Central memory CD8-positive, alpha-beta T cell (primary cell): Measurements from ENCODE around the gene ANKRD11.
"Not testable (repeated sequence)": the region's sequence is repeated elsewhere in the genome, so short reads cannot be mapped to it uniquely, and the experiment has no call there.

Experiments used
- ATAC-seq: fragments of 150-1000 bp; cut with Tn5 transposase; replicated peaks from 2 replicates; pipeline ENCODE4 v1.10.0; 2022; ENCODE audit warnings: mild to moderate bottlenecking, moderate FRiP score, moderate number of reproducible peaks; ENCODE audit not compliant: poor library complexity, severe bottlenecking; ENCODE audit errors: extremely low read depth
- DNase-seq, 2 donors: peaks; one replicate each; pipeline ENCODE4 v3.0.0; 2021; ENCODE audit warnings: low spot score in 2 of 2
- H3K27ac Mint-ChIP-seq: one replicate; pipeline ENCODE4 v1.8.0; 2022; ENCODE audit warnings: low read depth, mild to moderate bottlenecking, moderate library complexity, mixed read lengths
- H3K27me3 Mint-ChIP-seq: one replicate; pipeline ENCODE4 v1.8.0; 2022; ENCODE audit warnings: mixed read lengths
- H3K36me3 Mint-ChIP-seq: one replicate; pipeline ENCODE4 v1.8.0; 2022; ENCODE audit warnings: mild to moderate bottlenecking, moderate library complexity, mixed read lengths; ENCODE audit not compliant: insufficient read depth
- H3K4me1 Mint-ChIP-seq: one replicate; pipeline ENCODE4 v1.8.0; 2022; ENCODE audit warnings: mixed read lengths
- H3K4me3 Mint-ChIP-seq: one replicate; pipeline ENCODE4 v1.8.0; 2022; ENCODE audit warnings: mild to moderate bottlenecking, moderate library complexity, mixed read lengths
- H3K9me3 Mint-ChIP-seq: one replicate; pipeline ENCODE4 v1.8.0; 2022; ENCODE audit warnings: mixed read lengths

ANKRD11 gene

GRCh38 chr16:89312598-89313299, 177.6 kb downstream of the ANKRD11 start:
- H3K36me3 Mint-ChIP-seq: peaks cover 30% of the 10 kb centered on the region
- ATAC-seq (no peak), DNase-seq (no peak)
- peaks cover 73% of the 10 kb centered on the region for H3K4me1 Mint-ChIP-seq
- H3K27me3 Mint-ChIP-seq: no peaks in the 10 kb centered on the region
- no peak overlapping the region for H3K4me3 Mint-ChIP-seq
- H3K9me3 Mint-ChIP-seq: no peaks in the 10 kb centered on the region
- H3K27ac Mint-ChIP-seq: peak overlapping the region; percentile 100

GRCh38 chr16:89312194-89312593, 178.2 kb downstream of the ANKRD11 start:
- Mint-ChIP-seq H3K27ac (no peak overlapping the region), H3K4me3 (no peak overlapping the region), H3K36me3 (peaks cover 33% of the 10 kb centered on the region), H3K27me3 (no peaks in the 10 kb centered on the region), H3K4me1 (peaks cover 73% of the 10 kb centered on the region), H3K9me3 (no peaks in the 10 kb centered on the region)
- DNase-seq (no peak), ATAC-seq (no peak)

- H3K4me1 Mint-ChIP-seq: peaks cover 70% of the 10 kb centered on the region
- DNase-seq (no peak), ATAC-seq (no peak)
- no peak overlapping the region for H3K4me3 Mint-ChIP-seq
- no peak overlapping the region for H3K27ac Mint-ChIP-seq
- H3K9me3 Mint-ChIP-seq: no peaks in the 10 kb centered on the region
- H3K36me3 Mint-ChIP-seq: peaks cover 33% of the 10 kb centered on the region
- H3K27me3 Mint-ChIP-seq: no peaks in the 10 kb centered on the region
Measured at GRCh38 chr16:89311636-89312035, 178.7 kb downstream of the ANKRD11 start.

- Mint-ChIP-seq H3K27me3 (no peaks in the 10 kb centered on the region), H3K36me3 (peaks cover 24% of the 10 kb centered on the region), H3K4me3 (no peak overlapping the region)
Measured at GRCh38 chr16:89309438-89310122, 180.8 kb downstream of the ANKRD11 start.

GRCh38 chr16:89308391-89309333, 181.7 kb downstream of the ANKRD11 start:
- Mint-ChIP-seq H3K27ac (peak overlapping the region; percentile 80), H3K4me1 (peaks cover 51% of the 10 kb centered on the region), H3K27me3 (no peaks in the 10 kb centered on the region), H3K4me3 (peak overlapping the region; percentile 27), H3K36me3 (peaks cover 20% of the 10 kb centered on the region), H3K9me3 (no peaks in the 10 kb centered on the region)
- DNase-seq (peak in 1 of 2 donors; percentile 40), ATAC-seq (peak; percentile 81)

More at GRCh38 chr16:89309438-89310122, 180.8 kb downstream of the ANKRD11 start:
- H3K27ac Mint-ChIP-seq: peak overlapping the region; percentile 80
- DNase-seq: no peak
- ATAC-seq: no peak
- peaks cover 51% of the 10 kb centered on the region for H3K4me1 Mint-ChIP-seq
- no peaks in the 10 kb centered on the region for H3K9me3 Mint-ChIP-seq

- Mint-ChIP-seq H3K9me3 (no peaks in the 10 kb centered on the region), H3K4me1 (peaks cover 53% of the 10 kb centered on the region), H3K36me3 (peaks cover 19% of the 10 kb centered on the region), H3K4me3 (no peak overlapping the region), H3K27ac (peak overlapping the region; percentile 80), H3K27me3 (no peaks in the 10 kb centered on the region)
- ATAC-seq (no peak), DNase-seq (no peak)
Measured at GRCh38 chr16:89307421-89307805, 182.9 kb downstream of the ANKRD11 start.

DNA sequence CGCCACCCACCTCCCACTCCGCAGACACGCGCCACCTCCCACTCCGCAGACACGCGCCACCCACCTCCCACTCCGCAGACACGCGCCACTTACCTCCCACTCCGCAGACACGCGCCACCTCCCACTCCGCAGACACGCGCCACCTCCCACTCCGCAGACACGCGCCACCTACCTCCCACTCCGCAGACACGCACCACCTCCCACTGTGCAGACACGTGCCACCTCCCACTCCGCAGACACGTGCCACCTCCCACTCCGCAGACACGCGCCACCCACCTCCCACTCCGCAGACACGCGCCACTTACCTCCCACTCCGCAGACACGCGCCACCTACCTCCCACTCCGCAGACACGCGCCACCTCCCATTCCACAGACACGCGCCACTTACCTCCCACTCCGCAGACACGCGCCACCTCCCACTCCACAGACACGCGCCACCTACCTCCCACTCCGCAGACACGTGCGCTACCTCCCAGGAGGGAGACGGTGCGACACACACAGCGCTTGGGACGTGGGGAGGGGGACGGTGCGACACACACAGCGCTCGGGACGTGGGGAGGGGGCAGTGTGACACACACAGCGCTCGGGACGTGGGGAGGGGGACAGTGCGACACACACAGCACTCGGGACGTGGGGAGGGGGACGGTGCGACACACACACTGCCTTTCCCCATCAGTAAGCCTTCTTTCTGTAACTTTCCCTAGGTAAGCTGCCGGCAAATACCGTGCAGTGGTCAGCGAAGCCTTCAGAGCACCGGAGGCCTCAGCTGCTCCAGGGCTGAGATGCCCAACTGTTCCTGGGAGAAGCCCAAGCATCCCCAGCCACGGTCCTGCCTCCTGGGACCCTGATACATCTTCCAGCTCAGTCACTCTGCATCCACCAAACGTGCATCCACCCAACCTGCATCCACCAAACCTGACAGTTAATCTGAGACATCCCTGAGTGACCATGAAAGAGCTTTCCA, 183.6 kb downstream of the ANKRD11 start:
- Mint-ChIP-seq H3K4me1 (peaks cover 54% of the 10 kb centered on the region), H3K27ac (peak overlapping the region; percentile 59), H3K36me3 (peaks cover 19% of the 10 kb centered on the region)
- H3K4me3 Mint-ChIP-seq, ATAC-seq, H3K9me3 Mint-ChIP-seq, H3K27me3 Mint-ChIP-seq, DNase-seq: not testable (repeated sequence)

DNA sequence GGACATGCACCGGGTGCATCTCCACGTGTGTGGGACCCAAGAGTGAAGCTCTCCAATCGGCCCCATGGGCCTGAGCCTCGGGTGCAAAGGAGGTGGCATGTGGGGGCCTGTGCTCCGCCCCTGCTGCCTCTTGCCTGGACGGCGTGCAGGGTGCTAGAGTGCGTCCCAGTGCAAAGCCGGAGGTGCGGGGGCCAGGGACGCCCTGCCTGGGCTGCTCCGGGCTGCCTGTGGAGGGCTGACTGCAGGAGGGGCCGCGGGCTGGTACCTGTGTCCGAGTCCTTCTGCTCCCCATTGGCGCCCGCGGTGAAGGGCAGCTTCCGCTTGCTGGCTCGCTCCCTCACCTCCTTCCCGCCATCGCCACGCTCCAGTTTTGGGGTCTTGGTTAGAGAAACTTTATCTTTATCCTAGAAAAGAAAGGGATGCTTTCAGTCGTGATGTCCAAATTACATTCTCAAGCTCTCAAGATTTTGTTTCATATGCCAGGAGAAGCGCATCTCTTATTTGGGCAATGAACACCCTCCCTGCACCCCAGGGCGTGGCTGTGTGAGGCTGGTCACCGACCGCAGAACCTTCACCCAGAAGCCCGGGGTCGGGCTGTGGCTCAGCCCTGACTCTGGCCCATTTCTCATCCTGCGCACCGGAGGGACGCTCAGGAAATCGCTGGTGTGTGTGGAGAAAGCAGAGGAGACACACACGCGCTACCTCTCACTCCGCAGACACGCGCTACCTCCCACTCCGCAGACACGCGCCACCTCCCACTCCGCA, 185.2 kb downstream of the ANKRD11 start:
- peaks cover 59% of the 10 kb centered on the region for H3K4me1 Mint-ChIP-seq
- no peak for ATAC-seq
- H3K4me3 Mint-ChIP-seq: no peak overlapping the region
- H3K27me3 Mint-ChIP-seq: no peaks in the 10 kb centered on the region
- H3K36me3 Mint-ChIP-seq: peaks cover 21% of the 10 kb centered on the region
- DNase-seq: no peak
- no peak overlapping the region for H3K27ac Mint-ChIP-seq
- no peaks in the 10 kb centered on the region for H3K9me3 Mint-ChIP-seq

DNA sequence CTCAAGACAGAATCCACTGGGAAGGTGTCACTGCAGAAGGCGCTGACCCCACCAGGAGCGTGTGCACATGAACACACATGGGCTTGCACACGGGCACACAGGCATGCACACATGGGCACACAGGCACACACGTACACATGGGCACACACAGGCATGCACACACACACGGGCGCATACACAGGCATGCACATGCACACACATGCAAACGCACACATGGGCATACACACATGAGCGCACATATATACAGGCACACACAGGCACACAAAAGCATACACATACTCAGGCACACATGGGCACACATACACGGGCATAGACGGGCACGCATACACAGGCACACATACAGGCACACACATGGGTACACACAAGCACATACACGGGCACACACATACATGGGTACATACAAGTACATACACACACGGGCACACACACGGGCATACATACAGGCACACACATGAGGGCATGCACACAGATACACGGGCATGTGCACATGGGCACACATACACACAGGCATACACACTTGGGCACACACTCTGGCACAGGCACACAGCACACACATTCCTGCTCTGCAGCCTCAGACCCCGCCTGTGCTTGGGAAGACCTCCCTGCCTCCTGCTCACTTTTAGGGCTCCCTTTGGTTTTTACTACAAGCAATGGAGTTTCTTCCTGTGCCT, 186.0 kb downstream of the ANKRD11 start:
- H3K27ac Mint-ChIP-seq: peak overlapping the region; percentile 77
- no peaks in the 10 kb centered on the region for H3K27me3 Mint-ChIP-seq
- H3K36me3 Mint-ChIP-seq: peaks cover 21% of the 10 kb centered on the region
- ATAC-seq (no peak), DNase-seq (no peak)
- H3K4me3 Mint-ChIP-seq: peak overlapping the region; percentile 57
- H3K4me1 Mint-ChIP-seq: peaks cover 54% of the 10 kb centered on the region
- no peaks in the 10 kb centered on the region for H3K9me3 Mint-ChIP-seq

DNA sequence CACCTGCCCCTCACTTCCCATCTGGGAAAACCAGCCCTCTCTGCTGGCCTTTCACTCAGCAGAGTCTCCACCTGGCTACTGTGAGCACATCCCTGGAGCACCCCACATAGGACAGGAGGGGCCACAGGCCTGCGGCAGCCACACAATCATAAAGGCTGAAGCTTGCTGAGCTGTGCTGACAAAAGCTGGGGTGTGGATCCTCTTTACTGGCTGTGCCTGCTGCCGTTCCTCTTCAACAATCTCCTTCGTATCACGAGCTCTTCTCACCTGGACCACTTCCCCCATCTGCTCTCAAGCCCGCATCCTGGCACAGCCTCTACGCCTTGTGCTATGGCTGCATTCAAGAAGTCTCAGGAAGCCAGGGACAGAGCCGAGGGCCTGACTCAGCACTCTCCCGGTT, 186.7 kb downstream of the ANKRD11 start:
- ATAC-seq: peak; percentile 85
- H3K36me3 Mint-ChIP-seq: peaks cover 21% of the 10 kb centered on the region

GRCh38 chr16:89300976-89301360, 189.4 kb downstream of the ANKRD11 start:
- Mint-ChIP-seq H3K36me3 (peaks cover 15% of the 10 kb centered on the region), H3K4me1 (peaks cover 57% of the 10 kb centered on the region)

More for the DNA sequence above, 186.7 kb downstream of the ANKRD11 start:
- no peaks in the 10 kb centered on the region for H3K9me3 Mint-ChIP-seq
- peak in 1 of 2 donors; percentile 42 for DNase-seq
- peak overlapping the region; percentile 77 for H3K27ac Mint-ChIP-seq
- H3K27me3 Mint-ChIP-seq: no peaks in the 10 kb centered on the region
- H3K4me1 Mint-ChIP-seq: peaks cover 52% of the 10 kb centered on the region
- peak overlapping the region; percentile 57 for H3K4me3 Mint-ChIP-seq

More at GRCh38 chr16:89300976-89301360, 189.4 kb downstream of the ANKRD11 start:
- Mint-ChIP-seq H3K27me3 (no peaks in the 10 kb centered on the region), H3K4me3 (no peak overlapping the region), H3K9me3 (no peaks in the 10 kb centered on the region), H3K27ac (no peak overlapping the region)
- DNase-seq (no peak), ATAC-seq (no peak)
